Uterus (tissue), 4 donors: ENCODE measurements around the gene INPP5D. TPM values are rescaled to one million over a fixed set of nuclear protein-coding genes. Genes with fewer than 3 reads are reported as not detected.

ENCODE experiments used
- DNase-seq, 2 donors: peaks; one replicate each; pipeline ENCODE4 v3.0.0-alpha.2; 2019 to 2020
- H3K27ac ChIP-seq, 2 donors: fragments of 200-600 bp; sonication (generic); 1 replicate in 1 of 2; 2 replicates in 1 of 2; pipeline ENCODE4 v1.5.1; 2016 to 2018
- H3K27me3 ChIP-seq, 2 donors: fragments of 200-600 bp; sonication (generic); one replicate each; pipeline ENCODE4 v1.5.1; 2018 to 2019; ENCODE audit warnings: control low read depth in 1 of 2
- H3K36me3 ChIP-seq, 2 donors: fragments of 200-600 bp; sonication (generic); one replicate each; pipeline ENCODE4 v1.5.1; 2019; ENCODE audit warnings: control low read depth in 1 of 2
- H3K4me1 ChIP-seq, 2 donors: fragments of 200-600 bp; sonication (generic); one replicate each; pipeline ENCODE4 v1.5.1; 2018 to 2019; ENCODE audit warnings: control low read depth in 1 of 2
- H3K4me3 ChIP-seq, 2 donors: fragments of 200-600 bp; sonication (generic); 1 replicate in 1 of 2; 2 replicates in 1 of 2; pipeline ENCODE4 v1.5.1; 2018 to 2019; ENCODE audit warnings: mild to moderate bottlenecking in 1 of 2
- H3K9me3 ChIP-seq, 2 donors: fragments of 200-600 bp; sonication (generic); one replicate each; pipeline ENCODE4 v1.5.1; 2019; ENCODE audit warnings: control low read depth in 1 of 2
- CTCF ChIP-seq, 4 experiments: fragments of 200-600 bp in 2 of 4; fragments of 450-650 bp in 2 of 4; sonication (generic) in 2 of 4; IDR thresholded peaks; one replicate each; pipeline ENCODE4 v1.5.1; 2016 to 2019; ENCODE audit warnings: antibody characterized with exemption in 4 of 4, mild to moderate bottlenecking in 2 of 4, moderate library complexity in 1 of 4
- POLR2A ChIP-seq, 2 donors: fragments of 450-650 bp; IDR thresholded peaks; one replicate each; pipeline ENCODE4 v1.6.1; 2016; ENCODE audit warnings: antibody characterized with exemption in 2 of 2, mild to moderate bottlenecking in 1 of 2, moderate library complexity in 1 of 2
- intact Hi-C: fragments of 100-400 bp; cut with DNase I; formaldehyde crosslinking; loops from one replicate; pipeline ENCODE4 v1.15.1; 2023; ENCODE audit warnings: low total_unique reads
- total RNA-seq, 4 donors: library from RNA; depleted of rRNA in 3 of 4; stranded (reverse); fragments of >200 nt in 3 of 4; gene quantifications; one replicate each; pipeline versions ENCODE4 v1.1.0 to v1.2.4, GENCODE V29; 2014 to 2023
- donor health status: DM: yes; HTN: yes; CAD: no.

Gene INPP5D
- total RNA-seq, 4 donors from 2014 or later, result 14.2 to 37.9 (median 22.3) TPM

- peak overlapping the region; percentile 59 to 63 for H3K27ac ChIP-seq
- no peaks in the 10 kb centered on the region for H3K4me1 ChIP-seq
- H3K9me3 ChIP-seq, result no peaks in the 10 kb centered on the region
- TF ChIP-seq POLR2A (IDR thresholded peaks at IDR 0.05) (no peak), CTCF (IDR thresholded peaks at IDR 0.05) (no peak)
- H3K4me3 ChIP-seq, result peak overlapping the region; percentile 16 to 19
- no peaks in the 10 kb centered on the region for H3K27me3 ChIP-seq
- intact Hi-C loops, result no loop called here
- no peaks in the 10 kb centered on the region for H3K36me3 ChIP-seq
- DNase-seq, result no peak
Observed at GRCh38 chr2:233060980-233061590, 943 bp downstream of the INPP5D start.

- Histone ChIP-seq H3K9me3 (no peaks in the 10 kb centered on the region), H3K27me3 (no peaks in the 10 kb centered on the region), H3K4me1 (no peaks in the 10 kb centered on the region), H3K27ac (peak overlapping the region; percentile 59 to 63), H3K36me3 (no peaks in the 10 kb centered on the region), H3K4me3 (peak overlapping the region; percentile 6 to 19)
- TF ChIP-seq POLR2A (IDR thresholded peaks at IDR 0.05) (no peak), CTCF (IDR thresholded peaks at IDR 0.05) (no peak)
- DNase-seq, result no peak
- intact Hi-C loops, result no loop called here
Observed at GRCh38 chr2:233061591-233062450, 1.7 kb downstream of the INPP5D start.

DNA sequence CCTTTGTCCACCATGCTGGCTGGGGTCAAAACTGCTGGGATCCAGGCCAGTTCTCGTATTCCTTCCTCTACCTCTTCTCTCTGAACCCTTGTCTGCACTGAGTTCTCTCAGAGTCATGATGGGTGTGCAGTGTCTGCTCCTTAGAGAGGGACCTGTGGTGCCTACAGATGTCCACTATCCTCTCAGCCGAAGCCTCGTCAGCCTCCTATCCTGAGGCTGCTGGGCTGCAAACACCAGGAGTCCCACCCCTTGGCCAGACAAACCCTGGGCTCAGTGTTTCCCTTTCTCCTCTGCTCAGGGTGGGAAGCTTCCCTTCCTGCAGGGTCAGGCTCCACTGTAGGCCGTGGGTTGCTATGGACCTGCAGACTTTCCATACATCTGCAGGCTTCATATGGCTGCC lies 2.3 kb downstream of the INPP5D start:
- Histone ChIP-seq H3K36me3 (no peaks in the 10 kb centered on the region), H3K27me3 (no peaks in the 10 kb centered on the region), H3K4me1 (no peaks in the 10 kb centered on the region), H3K9me3 (no peaks in the 10 kb centered on the region), H3K4me3 (no peak overlapping the region), H3K27ac (peak overlapping the region; percentile 59 to 63)
- no peak for TF ChIP-seq POLR2A (IDR thresholded peaks at IDR 0.05)
- TF ChIP-seq CTCF (IDR thresholded peaks at IDR 0.05), result no peak
- intact Hi-C loops, result no loop called here
- no peak for DNase-seq

DNA sequence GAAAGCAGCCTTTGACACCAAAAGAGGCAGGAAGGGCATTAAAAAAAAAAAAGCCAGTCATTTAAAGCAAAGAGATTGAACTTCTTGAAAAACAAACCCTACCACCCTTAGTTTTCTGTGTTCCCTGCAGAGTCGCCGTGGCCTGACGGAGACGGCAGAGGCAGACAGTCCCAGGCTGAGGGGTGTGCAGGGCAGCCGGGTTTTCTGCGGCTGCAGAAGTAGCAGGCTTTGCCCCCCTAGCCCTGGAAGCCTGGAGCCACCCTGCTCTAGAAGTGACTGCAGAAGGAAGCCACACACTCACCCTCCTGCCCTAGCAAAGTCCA lies 2.8 kb downstream of the INPP5D start:
- H3K27ac ChIP-seq, result peak overlapping the region; percentile 27 to 36

More for the DNA sequence above, 2.8 kb downstream of the INPP5D start:
- no peak overlapping the region for H3K4me3 ChIP-seq
- no peaks in the 10 kb centered on the region for H3K4me1 ChIP-seq
- no peak for TF ChIP-seq CTCF (IDR thresholded peaks at IDR 0.05)
- TF ChIP-seq POLR2A (IDR thresholded peaks at IDR 0.05), result no peak
- intact Hi-C loops, result no loop called here
- DNase-seq, result no peak
- H3K27me3 ChIP-seq, result no peaks in the 10 kb centered on the region
- no peaks in the 10 kb centered on the region for H3K36me3 ChIP-seq
- no peaks in the 10 kb centered on the region for H3K9me3 ChIP-seq
